HL-60/S4 treated with retinoic acid at 250 ng/mL for 4 days and 3 days (cell line): ENCODE measurements around the gene FKBP14.

Source experiments
- in situ Hi-C: fragments of 300-500 bp; cut with MboI; formaldehyde crosslinking; loops from 2 replicates; pipeline ENCODE4 v1.7.0; 2022; ENCODE audit warnings: low sequenced_read_pairs

The FKBP14 gene

DNA sequence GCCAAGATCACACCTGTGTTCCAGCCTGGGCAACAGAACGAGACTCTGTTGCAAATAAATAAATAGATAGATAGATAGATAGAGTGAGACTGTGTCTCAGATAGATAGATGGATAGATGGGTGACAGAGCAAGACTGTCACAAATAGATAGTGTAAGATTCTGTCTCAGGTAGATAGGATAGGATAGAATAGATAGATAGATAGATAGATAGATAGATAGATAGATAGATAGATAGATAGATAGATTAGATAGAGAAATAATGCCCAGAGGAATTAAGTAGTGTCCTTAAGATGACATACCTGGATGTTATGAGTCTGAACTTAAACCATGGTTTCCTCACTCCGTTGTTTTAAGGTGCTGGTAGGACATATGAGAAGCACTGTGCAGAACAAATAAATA, 9.7 kb upstream of the FKBP14 start:
- in situ Hi-C loops = no loop called here

DNA sequence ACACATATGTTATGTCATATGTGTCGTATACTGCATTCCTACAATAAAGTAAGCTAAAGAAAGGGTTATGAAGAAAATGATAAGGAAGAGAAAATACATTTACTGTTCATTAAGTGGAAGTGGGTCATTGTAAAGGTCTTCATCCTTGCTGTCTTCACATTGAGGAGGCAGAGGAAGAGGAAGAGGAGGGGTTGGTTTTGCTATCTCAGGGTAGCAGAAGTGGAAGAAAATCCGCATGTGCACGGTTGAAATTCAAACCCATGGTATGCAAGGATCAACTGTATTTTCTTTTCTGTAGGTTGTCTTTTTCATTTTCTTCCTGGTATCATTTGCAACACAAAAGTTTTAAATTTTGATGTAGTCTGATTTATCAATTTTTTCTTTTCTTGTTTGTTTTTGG, 8.0 kb upstream of the FKBP14 start:
- in situ Hi-C loops = no loop called here

DNA sequence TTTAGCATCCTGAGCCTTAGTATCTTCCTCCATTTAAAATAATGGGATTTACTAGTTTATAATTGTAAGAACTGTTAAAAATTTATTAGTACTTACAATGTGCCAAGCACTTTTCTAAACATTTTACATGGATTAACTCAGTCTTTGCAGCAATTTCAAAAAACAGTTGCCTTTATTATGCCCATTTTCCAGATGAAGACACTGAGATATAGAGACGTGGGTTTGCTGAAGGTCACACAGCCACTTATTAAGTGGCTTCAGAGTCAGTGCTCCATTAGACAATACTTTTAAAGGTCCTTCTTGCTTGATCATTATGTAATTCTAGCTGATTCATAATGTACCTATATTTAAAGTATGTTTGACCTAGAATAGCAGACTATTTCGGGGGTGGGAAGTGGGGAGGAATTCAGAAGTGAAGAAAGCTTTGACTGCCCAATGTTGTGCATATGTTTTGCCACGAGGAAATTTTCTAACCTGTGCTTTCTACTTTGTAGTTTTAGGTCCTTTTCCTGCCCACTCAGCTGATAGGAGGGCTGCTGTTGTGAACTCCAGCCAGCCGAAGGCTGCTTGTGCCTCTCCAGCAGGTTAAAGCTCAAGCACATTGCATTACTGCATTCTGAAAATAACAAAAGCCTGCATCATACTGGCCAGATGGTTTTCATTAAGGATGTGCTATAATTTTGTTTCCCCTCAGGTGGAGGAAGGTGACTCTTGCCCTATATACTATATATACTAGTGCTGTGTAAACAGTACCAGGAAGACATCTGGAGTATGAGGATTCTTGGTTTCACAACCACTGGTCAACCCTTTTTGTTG, 6.0 kb upstream of the FKBP14 start:
- in situ Hi-C loops = no loop called here

DNA sequence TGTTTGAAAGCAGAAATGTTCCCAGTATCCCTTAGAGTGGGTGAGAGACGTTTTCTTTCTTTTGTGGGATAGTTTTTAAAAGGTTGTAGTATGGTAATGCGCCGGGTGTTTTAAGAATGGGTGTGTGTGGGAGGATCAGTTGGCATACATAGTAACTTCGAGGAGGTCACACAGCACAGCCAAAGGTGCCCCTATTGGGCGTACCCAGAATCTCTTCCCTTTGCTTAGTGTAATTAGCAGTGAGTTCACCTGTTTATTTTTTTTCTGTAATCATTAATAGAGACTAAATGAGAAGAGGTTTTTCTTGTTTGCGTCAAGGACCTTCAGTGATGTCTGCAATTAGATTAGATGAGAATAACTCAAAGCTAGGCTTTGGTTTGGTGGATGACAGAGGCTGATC, 3.2 kb upstream of the FKBP14 start:
- in situ Hi-C loops = no loop called here

DNA sequence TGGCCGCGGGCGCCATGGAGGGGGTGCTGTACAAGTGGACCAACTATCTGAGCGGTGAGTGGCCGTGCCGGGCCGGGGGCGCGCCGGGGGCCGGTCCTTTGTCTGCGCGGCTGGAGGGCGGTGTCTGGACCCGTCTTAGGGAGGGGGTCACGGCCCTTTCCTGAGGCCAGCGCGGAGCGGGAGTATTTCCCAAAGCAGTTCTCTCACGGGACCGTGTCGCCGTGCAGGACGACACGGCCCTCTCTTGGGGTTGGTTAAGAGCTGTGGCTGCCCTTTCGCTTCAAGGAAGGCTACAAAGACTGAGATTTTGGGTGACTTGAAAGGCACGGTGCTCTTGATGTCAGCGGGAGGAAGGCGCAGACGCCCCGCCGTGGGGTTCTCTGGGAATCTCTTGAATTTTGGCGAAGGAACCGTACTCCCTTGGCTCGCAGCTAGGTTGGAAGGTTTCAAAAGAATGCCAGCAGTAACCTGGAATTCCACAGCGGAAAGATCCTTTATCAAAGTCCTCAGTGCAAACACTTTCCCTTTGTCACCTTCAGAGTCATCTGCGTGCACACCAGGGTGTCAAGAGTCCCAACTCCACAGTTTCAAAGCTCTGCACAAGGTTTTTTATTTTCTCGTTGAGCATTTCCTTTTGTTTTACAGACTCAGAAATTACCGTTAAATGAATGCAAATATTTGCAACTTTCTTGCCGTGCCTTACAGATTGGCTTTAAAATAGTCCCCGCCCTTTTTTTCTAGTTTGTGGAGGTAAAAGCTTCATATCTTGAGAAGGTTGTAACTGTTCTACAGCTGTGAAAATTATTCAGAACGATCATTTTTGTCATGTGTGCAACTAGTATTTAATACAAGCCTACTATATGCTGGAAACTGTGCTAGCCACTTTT, 2.5 kb upstream of the FKBP14 start:
- in situ Hi-C loops = no loop called here

DNA sequence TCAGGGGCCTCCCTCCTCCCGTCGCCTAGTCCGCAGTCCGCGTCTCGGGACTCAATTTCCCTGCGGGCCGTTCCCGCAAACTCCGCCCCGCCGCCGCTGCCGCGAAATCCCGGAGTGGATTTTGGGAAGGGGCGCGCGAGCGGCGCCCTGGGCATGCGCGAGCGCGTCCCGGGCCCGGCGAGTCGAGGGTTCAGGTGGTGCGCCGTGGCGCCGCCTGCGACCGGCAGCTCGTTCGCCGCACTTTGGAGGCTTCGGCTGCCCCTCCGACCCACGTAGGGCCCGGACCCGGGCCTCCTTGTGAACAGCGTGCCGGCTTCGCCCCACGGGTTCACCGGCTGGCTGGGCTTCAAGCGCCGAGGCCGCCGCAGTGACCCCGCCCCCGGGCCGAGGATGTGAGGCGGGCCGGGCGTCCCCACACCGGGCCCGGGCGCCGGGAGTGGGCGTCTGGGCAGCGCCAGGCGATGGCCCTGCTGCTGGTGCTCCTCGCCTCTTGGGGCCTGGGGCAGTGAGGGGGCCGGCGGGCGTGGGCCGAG, 1.8 kb upstream of the FKBP14 start, which contains the start of gene PLEKHA8:
Gene PLEKHA8 (plus strand): TSS at position 197 of the 533 bp plus-strand sequence. CDS start 351 bp downstream, outside the sequence.
- in situ Hi-C loops = no loop called here

DNA sequence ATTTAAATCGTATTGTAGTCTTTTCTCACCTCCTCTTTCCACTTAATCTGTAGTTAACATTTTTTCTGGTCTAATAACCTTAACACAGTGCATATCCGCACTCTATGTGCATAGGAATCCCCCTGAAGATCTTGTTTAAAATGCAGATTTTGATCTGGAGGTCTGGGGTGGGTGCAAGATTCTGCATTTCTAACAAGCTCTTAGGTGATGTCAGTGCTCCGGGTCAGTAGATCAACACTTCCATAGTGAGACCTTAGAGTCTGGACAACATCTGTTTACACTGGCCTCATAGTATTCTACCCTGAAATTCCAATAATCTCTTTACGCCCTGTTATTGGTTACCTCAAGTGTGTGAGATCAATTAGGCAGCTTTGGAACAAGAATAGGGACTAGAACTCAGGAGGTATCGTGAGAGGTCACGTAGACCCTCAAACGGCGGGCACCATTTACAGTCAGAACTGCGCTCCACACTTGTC, 1.3 kb upstream of the FKBP14 start:
- in situ Hi-C loops = no loop called here

DNA sequence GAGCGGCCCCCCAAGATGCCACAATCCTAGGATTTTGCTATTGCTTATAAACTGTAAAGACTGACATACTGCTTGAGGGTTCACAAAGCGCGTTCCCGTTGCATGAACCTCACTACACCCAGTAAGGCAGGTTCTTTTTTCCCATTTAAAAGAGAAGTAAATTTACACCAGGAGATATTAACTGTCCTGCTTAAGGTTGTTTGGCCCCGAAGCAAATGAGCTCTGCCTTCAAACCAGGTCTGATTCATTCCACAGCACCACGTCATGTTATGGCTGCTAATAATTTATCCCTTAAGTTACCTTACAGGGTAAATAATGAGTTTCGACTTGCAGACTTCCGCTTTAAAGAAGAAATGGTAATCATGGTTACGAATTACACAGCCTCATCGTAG, 559 bp upstream of the FKBP14 start:
- in situ Hi-C loops = no loop called here

DNA sequence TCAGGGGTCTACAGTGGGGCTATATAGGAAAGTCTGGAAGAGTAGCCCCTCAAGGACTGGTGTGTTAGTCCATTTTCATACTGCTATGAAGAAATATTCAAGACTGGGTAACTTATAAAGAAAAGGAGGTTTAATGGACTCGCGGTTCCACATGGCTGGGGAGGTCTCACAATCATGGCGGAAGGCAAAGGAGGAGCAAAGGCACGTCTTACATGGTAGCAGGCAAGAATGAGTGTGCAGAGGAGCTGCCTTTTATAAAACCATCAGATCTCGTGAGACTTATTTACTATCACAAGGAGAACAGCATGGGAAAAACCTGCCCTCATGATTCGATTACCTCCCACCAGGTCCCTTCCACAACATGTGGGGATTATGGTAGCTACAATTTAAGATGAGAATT, 3.0 kb downstream of the FKBP14 start:
- in situ Hi-C loops = no loop called here

DNA sequence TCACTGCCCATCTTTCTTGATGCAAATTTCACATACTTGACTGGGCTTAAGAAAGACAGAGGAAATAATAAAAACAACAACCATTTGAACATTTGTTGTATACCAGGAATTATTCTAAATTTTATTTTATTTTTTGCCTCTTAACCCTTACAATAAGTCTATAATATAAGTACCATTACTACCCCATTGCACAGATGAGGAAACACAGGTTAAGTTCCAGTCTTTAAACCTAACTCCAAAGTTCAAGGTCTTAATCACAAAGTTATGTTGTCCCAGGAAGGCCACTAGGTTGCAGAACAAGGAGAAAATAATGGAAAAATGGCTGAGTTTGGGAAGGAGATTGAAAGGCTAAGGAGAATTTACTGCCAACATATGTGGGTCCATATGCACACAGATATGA, 3.5 kb downstream of the FKBP14 start:
- in situ Hi-C loops = no loop called here

DNA sequence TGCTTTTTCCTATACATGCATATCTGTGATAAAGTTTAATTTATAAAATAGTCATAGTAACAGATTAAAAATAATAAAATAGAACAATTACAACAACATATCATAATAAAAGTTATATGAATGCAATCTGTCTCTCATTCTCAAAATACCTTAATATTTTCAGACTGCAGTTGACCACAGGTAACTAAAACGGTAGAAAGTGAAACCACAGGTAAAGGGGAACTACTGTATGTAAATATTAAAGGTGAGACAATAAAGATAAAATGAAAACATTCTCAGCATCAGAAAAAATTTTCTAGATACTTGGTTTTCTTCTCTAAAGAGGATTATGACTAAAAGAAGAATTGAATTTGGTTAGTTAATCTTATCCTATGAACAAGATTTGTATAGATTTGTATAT, 6.0 kb downstream of the FKBP14 start:
- in situ Hi-C loops = no loop called here

DNA sequence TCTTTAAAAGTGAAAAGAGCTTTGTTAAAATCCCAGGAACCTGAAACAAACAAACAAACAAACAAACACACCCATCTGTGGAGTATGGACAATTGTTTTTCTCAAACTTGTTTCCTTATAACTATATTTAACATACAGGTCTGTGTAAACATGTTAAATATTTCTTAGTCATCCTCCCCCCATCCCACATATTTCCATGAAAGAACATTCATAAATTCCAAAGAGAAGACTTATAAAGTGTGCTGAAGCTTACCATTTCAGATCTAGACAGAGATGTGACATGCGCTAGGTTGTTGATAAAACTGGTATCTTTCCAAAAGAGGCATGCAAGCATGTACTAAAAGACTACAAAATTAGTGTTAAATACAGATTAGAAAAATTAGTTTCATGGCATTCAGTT, 6.5 kb downstream of the FKBP14 start:
- in situ Hi-C loops = no loop called here

DNA sequence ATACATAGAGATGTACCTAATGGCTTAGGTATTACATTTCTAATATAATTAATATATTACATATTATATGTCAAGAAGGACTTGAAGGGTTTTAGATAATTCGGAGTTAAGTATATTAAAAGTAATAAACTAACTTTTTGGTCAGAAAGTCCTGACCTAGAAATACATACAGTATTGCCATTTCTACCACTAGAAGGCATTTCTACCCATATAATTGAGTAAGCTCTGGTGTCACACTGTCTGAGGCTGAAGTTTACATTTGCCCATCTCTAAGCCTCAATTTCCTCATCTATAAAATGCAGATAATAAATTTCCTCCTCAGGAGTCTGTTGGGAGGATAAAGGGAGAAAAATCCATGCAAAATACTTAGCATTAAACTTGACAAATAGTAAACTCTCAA, 7.1 kb downstream of the FKBP14 start:
- in situ Hi-C loops = no loop called here

DNA sequence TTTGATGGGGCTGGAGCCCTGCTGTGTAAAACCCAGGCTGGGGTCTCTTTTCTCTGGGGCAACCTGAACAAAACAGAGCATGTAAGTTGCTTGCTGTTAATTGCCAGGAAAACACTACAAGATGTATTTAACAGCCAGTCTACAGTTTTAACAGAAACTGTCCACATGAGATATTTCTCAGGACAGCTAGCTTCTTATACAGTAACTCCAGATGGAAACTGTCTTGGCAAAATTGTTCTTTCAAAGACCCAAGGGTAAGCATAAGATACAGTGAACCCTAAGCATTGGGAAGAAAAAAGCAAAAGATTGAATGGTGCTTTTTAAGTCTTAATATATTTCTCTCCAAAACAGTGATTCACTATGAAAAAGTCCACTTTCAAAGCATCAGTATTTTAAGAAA, 8.1 kb downstream of the FKBP14 start:
- in situ Hi-C loops = no loop called here

DNA sequence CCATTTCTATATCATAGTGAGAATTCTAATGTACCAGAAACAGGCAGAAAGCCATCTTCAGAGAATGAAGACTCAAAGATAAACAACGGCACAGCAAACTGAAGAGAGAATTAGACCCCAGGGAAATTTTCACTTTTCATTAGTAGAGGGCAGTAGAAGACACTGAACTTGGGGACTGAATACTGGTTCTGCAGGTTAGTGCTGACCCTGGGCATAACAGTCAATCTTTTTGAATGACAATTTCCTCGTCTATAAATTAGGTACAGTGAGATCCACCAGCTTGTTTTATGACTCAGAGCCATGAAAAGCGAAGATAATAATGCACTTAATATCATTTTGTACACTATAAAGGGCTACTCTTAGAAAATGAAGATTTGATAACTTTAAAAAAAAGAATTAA, 13.7 kb downstream of the FKBP14 start:
- in situ Hi-C loops = no loop called here

DNA sequence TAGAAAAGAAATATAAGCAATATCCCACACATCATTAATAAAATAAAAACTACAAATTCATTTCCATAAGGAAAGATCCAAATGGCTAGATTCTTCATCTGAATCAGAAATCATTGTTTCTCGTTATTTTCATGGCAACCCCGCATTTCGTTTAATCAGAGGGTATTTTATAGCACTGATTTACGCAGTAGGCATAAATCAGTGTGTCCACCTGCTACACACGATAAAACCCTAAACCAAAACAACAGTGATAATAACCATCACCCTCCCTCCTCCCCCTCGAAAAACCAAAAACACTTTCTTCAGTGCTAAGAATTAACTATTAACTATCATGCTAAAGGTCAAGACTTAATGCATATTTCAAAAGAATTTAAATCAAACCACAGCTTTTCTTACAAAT, 16.5 kb downstream of the FKBP14 start:
- in situ Hi-C loops = no loop called here

DNA sequence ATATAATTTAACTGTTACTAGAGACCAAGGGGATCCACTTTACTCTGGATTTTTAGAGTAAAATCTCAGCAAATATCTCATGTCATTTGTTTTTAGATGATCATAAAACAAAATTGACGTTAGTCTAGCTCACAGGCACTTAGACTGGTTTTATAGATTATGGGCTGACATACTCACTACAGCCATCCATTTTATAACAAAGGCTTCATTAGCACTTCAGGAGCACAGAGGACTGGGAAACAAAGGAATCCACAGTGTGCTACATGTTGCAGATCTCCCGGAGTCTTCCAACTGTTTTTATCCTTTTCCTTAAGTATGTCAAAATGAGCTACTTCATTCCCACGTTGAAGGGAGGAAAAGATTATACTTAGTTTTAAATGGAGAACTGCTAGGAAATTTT, 21.0 kb downstream of the FKBP14 start:
- in situ Hi-C loops = no loop called here

DNA sequence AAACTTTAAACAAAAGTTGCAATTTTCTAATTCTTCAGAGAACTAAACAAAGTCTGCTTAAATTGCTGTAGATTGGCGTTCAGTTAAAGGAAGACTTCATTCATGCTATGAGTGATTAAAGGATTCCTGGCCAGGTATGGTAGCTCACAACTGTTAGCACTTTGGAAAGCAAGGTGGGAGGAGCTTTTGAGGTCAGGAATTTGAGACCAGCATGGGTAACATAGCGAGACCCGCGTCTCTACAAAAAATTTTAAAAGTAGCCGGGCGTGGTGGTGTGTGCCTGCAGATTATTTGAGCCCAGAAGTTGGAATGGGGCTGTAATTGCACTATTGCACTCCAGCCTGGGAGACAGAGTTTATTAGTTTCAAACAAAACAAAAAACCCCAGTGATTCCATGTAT, 23.4 kb downstream of the FKBP14 start:
- in situ Hi-C loops = no loop called here

DNA sequence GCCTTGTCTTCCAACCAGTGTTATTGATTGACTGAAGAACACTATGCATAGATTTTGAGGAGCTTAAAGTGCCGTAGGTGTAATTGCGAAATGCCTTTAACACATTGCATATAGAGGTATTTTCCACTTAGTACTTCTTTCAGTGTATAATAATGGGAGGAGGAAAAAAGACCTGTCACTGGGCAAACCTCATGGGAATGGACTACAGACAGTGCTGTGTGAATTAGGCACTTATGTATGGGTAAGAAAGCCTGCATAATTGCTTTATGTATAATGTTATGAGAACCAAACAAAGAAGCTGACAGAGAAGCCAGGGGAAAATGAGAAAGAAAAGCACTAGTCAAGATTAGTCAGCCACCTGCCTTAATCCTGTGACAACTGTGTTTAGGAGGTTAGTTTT, 24.5 kb downstream of the FKBP14 start:
- in situ Hi-C loops = no loop called here

DNA sequence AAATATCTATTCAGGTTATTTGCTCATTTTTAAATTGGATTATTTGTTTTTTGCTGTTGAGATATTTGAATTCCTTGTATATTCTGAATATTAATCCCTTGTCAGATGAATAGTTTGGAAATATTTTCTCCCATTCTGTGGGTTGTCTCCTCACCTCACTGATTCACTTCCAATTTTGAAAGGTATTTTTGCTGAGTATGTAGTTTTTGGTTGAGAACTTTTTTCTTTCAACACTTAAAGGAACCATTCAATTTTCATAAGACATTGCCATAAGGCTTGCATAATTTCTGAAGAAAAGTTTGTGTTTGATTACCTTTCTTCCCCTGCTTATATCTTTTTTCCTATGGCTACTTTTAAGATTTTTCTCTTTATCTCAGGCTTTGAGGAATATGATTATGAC, 28.0 kb downstream of the FKBP14 start:
- in situ Hi-C loops = no loop called here

DNA sequence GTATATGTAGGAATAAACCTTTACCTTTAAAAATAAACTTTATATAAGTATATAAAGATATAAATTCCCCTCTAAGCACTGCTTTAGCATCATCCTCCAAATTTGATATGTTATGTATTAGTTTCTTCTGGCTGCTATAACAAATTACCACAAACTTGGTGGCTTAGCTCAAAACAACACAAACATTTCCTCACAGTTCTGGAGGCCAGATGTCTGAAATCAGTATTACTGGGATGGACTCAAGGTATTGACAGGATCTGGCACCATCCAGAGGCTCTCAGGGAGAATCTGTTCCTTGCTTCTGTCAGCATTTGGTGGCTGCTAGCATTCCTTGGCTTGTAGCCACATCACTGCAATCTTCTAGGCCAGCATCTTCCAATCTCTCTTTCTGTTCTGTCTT, 30.2 kb downstream of the FKBP14 start:
- in situ Hi-C loops = no loop called here

DNA sequence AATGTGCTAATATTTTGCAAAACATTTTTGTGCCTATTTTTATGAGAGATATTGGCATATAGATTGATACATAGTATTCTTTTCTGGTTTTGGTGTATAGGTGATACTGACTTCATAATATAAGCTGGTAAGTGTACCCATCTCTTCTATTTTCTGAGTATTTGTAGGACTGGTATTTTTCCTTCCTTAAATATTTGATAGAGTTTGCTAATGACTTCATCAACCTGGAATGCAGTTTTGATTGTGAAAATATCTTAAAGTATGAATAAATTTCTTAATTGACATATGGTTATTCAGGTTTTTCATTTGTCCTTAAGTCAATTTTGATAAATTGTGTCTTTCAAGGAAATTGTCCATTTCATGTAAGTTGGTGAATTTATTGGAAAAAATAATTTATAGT, 30.9 kb downstream of the FKBP14 start:
- in situ Hi-C loops = no loop called here
